WERI-Rb-1 (cell line): Measurements from ENCODE around the gene CRTC2.

Experiments used
- DNase-seq: peaks from one replicate; pipeline ENCODE4 v3.0.0-alpha.2; 2020
- H3K27ac ChIP-seq: fragments of 250-450 bp; sonication (Bioruptor Pico); 2 replicates; pipeline ENCODE4 v1.5.1; 2020; ENCODE audit warnings: mild to moderate bottlenecking, moderate library complexity
- H3K27me3 ChIP-seq: fragments of 250-450 bp; sonication (Bioruptor Pico); 2 replicates; pipeline ENCODE4 v1.5.1; 2021; ENCODE audit warnings: mild to moderate bottlenecking, low read depth, moderate library complexity; ENCODE audit not compliant: insufficient read depth, severe bottlenecking
- H3K36me3 ChIP-seq: fragments of 250-450 bp; sonication (Bioruptor Pico); 2 replicates; pipeline ENCODE4 v1.5.1; 2020; ENCODE audit warnings: mild to moderate bottlenecking, moderate library complexity
- H3K4me3 ChIP-seq: 2 replicates; pipeline ENCODE4 v1.5.1; 2011; ENCODE audit warnings: low read depth, mild to moderate bottlenecking, control low read depth, low read length
- H3K9me3 ChIP-seq: fragments of 250-450 bp; sonication (Bioruptor Pico); 2 replicates; pipeline ENCODE4 v1.5.1; 2021; ENCODE audit warnings: mild to moderate bottlenecking, moderate library complexity; ENCODE audit not compliant: severe bottlenecking
- TF ChIP-seq, protein P1 (sequence below): IDR thresholded peaks from 2 replicates; pipeline ENCODE4 v1.5.1; 2011; ENCODE audit warnings: low read depth, mild to moderate bottlenecking, control low read depth, inconsistent platforms, low read length

The CRTC2 gene

DNA sequence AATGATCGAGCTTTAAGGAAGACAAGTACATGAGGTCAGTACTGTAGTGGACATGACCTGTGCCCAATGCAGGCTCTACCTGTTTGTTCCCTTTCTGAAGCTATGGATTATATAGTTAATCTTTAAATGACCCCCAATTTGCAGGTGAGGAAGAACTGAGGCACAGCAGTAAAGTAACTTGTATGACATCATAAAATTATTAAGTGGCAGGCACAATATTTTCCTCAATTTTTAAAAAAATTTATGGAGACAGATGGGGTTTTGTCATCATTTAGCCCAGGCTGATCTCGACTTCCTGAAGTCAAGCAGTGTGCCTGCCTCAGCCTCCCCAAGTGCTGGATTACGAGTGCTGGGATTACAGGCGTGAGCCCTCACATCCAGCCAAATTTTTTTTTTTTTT lies 32.0 kb downstream of the CRTC2 start:
- TF ChIP-seq, protein P1, sequence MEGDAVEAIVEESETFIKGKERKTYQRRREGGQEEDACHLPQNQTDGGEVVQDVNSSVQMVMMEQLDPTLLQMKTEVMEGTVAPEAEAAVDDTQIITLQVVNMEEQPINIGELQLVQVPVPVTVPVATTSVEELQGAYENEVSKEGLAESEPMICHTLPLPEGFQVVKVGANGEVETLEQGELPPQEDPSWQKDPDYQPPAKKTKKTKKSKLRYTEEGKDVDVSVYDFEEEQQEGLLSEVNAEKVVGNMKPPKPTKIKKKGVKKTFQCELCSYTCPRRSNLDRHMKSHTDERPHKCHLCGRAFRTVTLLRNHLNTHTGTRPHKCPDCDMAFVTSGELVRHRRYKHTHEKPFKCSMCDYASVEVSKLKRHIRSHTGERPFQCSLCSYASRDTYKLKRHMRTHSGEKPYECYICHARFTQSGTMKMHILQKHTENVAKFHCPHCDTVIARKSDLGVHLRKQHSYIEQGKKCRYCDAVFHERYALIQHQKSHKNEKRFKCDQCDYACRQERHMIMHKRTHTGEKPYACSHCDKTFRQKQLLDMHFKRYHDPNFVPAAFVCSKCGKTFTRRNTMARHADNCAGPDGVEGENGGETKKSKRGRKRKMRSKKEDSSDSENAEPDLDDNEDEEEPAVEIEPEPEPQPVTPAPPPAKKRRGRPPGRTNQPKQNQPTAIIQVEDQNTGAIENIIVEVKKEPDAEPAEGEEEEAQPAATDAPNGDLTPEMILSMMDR, result no peak
- H3K27me3 ChIP-seq, result no peaks in the 10 kb centered on the region
- no peak overlapping the region for H3K4me3 ChIP-seq
- H3K9me3 ChIP-seq, result no peaks in the 10 kb centered on the region
- peaks cover 31% of the 10 kb centered on the region for H3K36me3 ChIP-seq
- no peak overlapping the region for H3K27ac ChIP-seq
- no peak for DNase-seq

DNA sequence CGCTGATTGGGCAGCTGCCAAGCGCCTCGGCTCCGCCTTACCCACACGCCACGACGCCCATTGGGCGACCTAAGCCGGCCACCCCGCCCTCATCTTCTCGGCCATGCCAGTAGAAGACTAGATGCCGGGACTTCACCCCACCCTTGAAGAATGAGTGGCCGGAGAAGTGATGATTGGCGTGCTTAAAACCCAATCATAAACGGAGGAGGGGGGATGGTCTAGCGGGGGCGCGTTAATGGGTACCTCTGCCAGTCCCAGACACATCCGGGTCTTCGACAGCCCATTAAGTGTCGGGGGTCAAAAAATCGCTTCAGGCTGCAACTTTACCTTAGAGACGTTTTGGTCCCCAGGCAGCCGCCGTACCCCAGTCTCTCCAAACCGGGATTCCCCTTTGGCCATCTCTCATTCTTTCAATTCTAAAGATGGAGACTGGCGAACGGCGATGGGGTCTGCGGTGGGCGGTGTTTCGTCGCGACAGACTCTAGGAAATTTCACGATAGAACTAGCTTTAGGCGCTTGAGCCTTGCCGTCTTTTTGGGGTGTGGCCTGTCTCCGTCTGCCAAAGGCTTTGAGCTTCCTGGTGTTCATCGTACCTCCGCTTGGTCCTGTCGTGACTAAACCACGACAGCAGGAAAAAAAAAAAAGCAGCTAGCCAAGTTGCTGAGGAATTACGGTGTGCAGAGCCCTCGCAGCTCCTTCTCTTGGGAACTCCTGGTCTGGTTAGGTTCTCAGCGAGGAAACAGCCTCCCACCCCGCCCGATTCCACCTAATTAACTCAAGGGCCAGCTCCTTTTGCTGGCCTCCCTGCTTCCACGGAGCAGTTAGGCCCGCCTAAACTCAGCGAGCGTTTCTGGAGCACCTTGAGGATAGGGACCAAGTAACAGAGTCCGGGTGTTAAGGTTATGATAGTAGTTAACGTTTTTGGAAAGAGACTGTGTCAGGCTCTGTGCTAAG lies 35.2 kb downstream of the CRTC2 start, which contains the start of gene GATAD2B:
Gene GATAD2B, minus strand, starts transcription at position 1 of the 954 bp plus-strand sequence. CDS start 94,625 bp downstream, outside the sequence.
- H3K36me3 ChIP-seq, result peaks cover 38% of the 10 kb centered on the region
- no peaks in the 10 kb centered on the region for H3K27me3 ChIP-seq
- peak; percentile 100 for DNase-seq
- peak within 1 kb of the TSS; percentile 88 for H3K4me3 ChIP-seq
- TF ChIP-seq, protein P1, result no peak
- H3K9me3 ChIP-seq, result no peaks in the 10 kb centered on the region
- peak within 1 kb of the TSS; percentile 96 for H3K27ac ChIP-seq

DNA sequence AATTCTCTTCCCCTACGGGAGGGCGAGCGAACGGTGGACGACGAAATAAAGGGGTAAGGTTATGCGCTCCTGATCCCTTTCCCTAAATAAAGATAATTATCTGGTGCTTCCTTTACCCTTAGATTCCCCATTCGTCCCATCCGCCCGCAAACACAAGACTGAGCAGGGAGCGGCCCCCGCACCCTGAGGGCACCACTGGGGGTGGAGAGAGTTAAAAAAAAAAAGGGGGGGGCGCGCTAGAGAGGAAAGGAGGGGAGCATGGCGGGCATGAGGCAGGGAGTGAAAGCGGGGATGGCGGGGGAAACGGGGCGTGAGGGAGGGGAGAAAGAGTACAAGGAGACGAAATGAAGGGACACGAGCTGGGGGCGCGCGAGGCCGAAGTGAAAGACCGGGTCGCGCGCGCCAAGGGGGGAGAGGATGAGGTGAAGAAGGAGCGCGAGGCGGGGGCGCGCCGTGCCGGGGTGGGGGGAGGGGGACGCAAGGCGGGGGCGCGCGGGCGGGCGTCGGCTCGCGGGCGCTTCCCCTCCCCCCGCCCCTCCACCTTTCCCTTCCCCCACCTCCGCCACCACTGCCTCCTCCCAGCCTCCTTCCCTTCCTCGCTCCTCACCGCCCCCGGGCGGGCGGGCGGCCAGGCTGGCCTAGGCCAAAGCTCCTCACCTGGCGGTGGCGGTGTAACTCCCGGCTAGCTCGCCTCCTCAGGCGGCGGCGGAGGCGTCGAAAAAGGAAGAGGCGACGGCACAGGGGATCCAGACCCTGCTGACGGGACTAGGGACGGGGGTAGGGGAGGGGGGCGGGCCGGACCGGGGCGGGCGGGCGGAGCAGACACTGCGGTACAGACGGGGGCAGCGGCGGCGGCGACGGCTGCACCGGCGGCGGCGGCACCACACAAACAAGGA lies 36.1 kb downstream of the CRTC2 start:
- Histone ChIP-seq H3K9me3 (no peaks in the 10 kb centered on the region), H3K27me3 (no peaks in the 10 kb centered on the region), H3K36me3 (peaks cover 47% of the 10 kb centered on the region), H3K27ac (peak overlapping the region; percentile 96), H3K4me3 (peak overlapping the region; percentile 88)
- TF ChIP-seq, protein P1, result peak; percentile 64
- peak; percentile 94 for DNase-seq

DNA sequence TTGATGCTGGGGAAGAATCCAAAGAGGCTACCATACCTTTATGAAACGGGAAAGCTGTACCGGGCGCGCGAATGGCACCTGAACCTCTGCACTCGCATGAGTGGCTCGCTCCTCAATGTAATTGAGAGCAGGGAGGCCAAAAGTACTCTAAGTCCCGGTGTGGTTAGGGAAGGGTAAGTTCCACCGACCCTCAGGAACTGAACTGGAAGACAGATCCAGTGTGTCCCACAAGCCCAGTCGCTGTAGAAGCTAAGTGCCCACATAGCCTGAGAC lies 36.7 kb downstream of the CRTC2 start:
- TF ChIP-seq, protein P1, result no peak
- Histone ChIP-seq H3K36me3 (peaks cover 52% of the 10 kb centered on the region), H3K27ac (peak overlapping the region; percentile 96), H3K4me3 (peak overlapping the region; percentile 88), H3K9me3 (no peaks in the 10 kb centered on the region), H3K27me3 (no peaks in the 10 kb centered on the region)
- no peak for DNase-seq

DNA sequence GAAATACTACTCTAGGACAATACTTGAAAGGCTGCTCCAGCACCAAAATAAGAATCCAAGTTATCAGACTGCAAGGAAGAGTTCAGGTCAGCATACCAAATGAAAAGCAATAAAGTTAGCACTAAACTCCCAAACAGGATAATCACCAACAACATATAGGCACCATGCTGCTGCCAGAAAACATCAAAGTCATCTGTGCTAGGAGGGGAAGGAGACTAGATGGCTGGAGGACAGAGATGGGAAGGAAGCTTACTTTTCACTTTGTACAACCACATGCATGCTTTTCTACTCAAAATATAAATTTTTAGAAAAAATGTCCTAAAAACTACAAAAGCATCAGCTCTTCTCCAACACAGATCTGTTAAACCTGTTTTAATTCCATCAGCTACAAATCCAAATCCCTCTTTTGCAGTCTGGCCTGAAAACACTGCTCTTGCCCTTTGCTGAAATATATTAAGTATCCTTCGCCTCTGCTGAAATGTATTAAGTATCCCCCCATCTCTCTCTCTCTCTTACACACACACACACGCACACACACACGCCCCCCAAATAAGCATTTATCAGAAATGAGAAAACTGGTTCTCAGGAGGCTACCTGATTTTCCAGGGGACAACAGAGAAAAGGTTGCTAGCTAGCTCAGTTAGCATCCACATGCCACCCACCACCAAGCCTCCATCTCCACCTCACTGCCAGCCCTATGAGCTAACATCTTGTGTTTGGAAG lies 37.2 kb downstream of the CRTC2 start:
- peak overlapping the region; percentile 96 for H3K27ac ChIP-seq
- TF ChIP-seq, protein P1, result no peak
- H3K36me3 ChIP-seq, result peaks cover 57% of the 10 kb centered on the region

More for the DNA sequence above, 37.2 kb downstream of the CRTC2 start:
- H3K9me3 ChIP-seq, result no peaks in the 10 kb centered on the region
- H3K4me3 ChIP-seq, result peak overlapping the region; percentile 88
- no peaks in the 10 kb centered on the region for H3K27me3 ChIP-seq
- DNase-seq, result no peak
